Skin of body (tissue), 2 donors: ENCODE results near the gene CD200. TPM values are rescaled to one million over a fixed set of nuclear protein-coding genes. Genes with fewer than 3 reads are reported as not detected.
"Not testable (repeated sequence)": the region's sequence is repeated elsewhere in the genome, so short reads cannot be mapped to it uniquely, and the experiment has no call there.

Source experiments
- DNase-seq: peaks from one replicate; lab custom pipeline; 2025; lab: John Stamatoyannopoulos, UW
- total RNA-seq: library from RNA; depleted of rRNA; stranded (reverse); fragments of >200 nt; gene quantifications from one replicate; pipeline ENCODE4 v1.2.3, GENCODE V29; 2014

The CD200 gene
- total RNA-seq, 1 donor from 2014 or later, result 12.2 TPM

- DNase-seq, result peak; percentile 14
Observed at GRCh38 chr3:112357930-112358780, 25.2 kb downstream of the CD200 start.

- no peak for DNase-seq
Observed at GRCh38 chr3:112360561-112360960, 27.6 kb downstream of the CD200 start.

- DNase-seq, result peak; percentile 91
Observed at GRCh38 chr3:112362221-112362620, 29.3 kb downstream of the CD200 start.

GRCh38 chr3:112364291-112364690 is 31.3 kb downstream of the CD200 start:
- no peak for DNase-seq

- no peak for DNase-seq
Observed at GRCh38 chr3:112365035-112365434, 32.1 kb downstream of the CD200 start.

- DNase-seq, result no peak
Observed at GRCh38 chr3:112365636-112366035, 32.7 kb downstream of the CD200 start.

- no peak for DNase-seq
Observed at GRCh38 chr3:112366522-112366921, 33.6 kb downstream of the CD200 start.

- DNase-seq, result no peak
Observed at GRCh38 chr3:112371569-112371968, 38.6 kb downstream of the CD200 start.

- DNase-seq, result no peak
Observed at GRCh38 chr3:112372396-112372795, 39.4 kb downstream of the CD200 start.

- DNase-seq, result no peak
Observed at GRCh38 chr3:112373476-112373875, 40.5 kb downstream of the CD200 start.

GRCh38 chr3:112373924-112374323 is 41.0 kb downstream of the CD200 start:
- DNase-seq, result no peak

GRCh38 chr3:112374333-112374734 is 41.4 kb downstream of the CD200 start:
- DNase-seq, result no peak

- DNase-seq, result peak; percentile 36
Observed at GRCh38 chr3:112375117-112375516, 42.2 kb downstream of the CD200 start.

GRCh38 chr3:112376241-112376911 is 43.4 kb downstream of the CD200 start:
- DNase-seq, result no peak

GRCh38 chr3:112376992-112377391 is 44.0 kb downstream of the CD200 start:
- DNase-seq, result peak; percentile 11

GRCh38 chr3:112377568-112378071 is 44.7 kb downstream of the CD200 start:
- DNase-seq, result no peak

GRCh38 chr3:112378347-112378746 is 45.4 kb downstream of the CD200 start:
- DNase-seq, result not testable (repeated sequence)

GRCh38 chr3:112379020-112379690 is 46.2 kb downstream of the CD200 start:
- DNase-seq, result no peak

- no peak for DNase-seq
Observed at GRCh38 chr3:112381673-112382542, 49.0 kb downstream of the CD200 start.

- no peak for DNase-seq
Observed at GRCh38 chr3:112382543-112383160, 49.7 kb downstream of the CD200 start.

- DNase-seq, result no peak
Observed at GRCh38 chr3:112384769-112385168, 51.8 kb downstream of the CD200 start.
